Measurements from ENCODE around the gene LSAMP. TPM values are rescaled to one million over a fixed set of nuclear protein-coding genes. Genes with fewer than 3 reads are reported as not detected.

LSAMP gene
- total and polyA plus RNA-seq, 2 of the 13 experiments (the other 11 are each of a cell fraction or from before 2014, with no cell fraction given), result not detected

DNA sequence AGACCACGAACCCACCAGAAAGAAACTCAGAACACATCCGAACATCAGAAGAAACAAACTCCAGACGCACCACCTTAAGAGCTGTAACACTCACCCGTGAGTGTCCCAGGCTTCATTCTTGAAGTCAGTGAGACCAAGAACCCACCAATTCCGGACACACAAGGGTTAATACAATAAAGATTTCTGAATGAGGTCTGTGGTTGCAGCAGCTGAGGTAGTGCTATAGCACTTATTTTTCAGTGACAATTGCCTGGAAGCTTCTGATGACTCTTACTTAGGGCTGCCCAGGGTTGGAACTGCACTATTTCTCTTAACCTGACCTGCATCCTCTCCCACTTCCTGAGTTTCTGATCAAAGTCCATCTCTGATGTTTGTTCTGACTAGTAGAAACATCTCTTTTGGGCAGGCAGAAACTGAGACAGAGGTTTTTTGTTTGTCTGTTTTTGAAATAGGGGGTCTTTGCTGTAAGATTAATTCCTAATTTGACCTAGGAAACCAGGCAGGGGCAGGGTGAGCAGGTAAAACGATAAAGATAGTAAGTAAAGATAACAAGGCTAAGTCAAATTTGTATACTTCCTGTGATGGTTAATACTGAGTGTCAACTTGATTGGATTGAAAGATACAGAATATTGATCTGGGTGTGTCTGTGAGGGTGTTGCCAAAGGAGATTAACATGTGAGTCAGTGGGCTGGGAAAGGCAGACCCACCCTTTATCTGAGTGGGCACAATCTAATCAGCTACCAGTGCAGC, 652.9 kb downstream of the LSAMP start (continued):
- TF ChIP-seq ZNF276 (CRISPR knock-in tag; IDR thresholded peaks at IDR 0.05; ENCODE audit: low read depth) (peak; percentile 98), DMAP1 (CRISPR knock-in tag; IDR thresholded peaks at IDR 0.05) (no peak), ZNF713 (CRISPR knock-in tag; IDR thresholded peaks at IDR 0.05) (no peak), ZNF737 (CRISPR knock-in tag; IDR thresholded peaks at IDR 0.05; ENCODE audit: borderline replicate concordance) (no peak), TFE3 (CRISPR knock-in tag; IDR thresholded peaks at IDR 0.05) (no peak), PAWR (CRISPR knock-in tag; IDR thresholded peaks at IDR 0.05; ENCODE audit: borderline replicate concordance) (no peak), GFI1 (CRISPR knock-in tag; IDR thresholded peaks at IDR 0.05; ENCODE audit: borderline replicate concordance) (peak; percentile 63; the same call in 1 of the 2 replicates), ZNF766 (CRISPR knock-in tag; IDR thresholded peaks at IDR 0.05; ENCODE audit: borderline replicate concordance) (no peak), NFYC (CRISPR knock-in tag; IDR thresholded peaks at IDR 0.05) (no peak), ZNF687 (CRISPR knock-in tag; IDR thresholded peaks at IDR 0.05) (no peak), SKI (IDR thresholded peaks at IDR 0.05; ENCODE audit: partially characterized antibody) (no peak), MEF2D (CRISPR knock-in tag; IDR thresholded peaks at IDR 0.05) (peak; percentile 56), AKAP8 (CRISPR knock-in tag; IDR thresholded peaks at IDR 0.05) (no peak), STAT5B (CRISPR knock-in tag; IDR thresholded peaks at IDR 0.05) (no peak), ZNF605 (CRISPR knock-in tag; IDR thresholded peaks at IDR 0.05) (peak; percentile 37; the same call in 1 of the 2 replicates), ZSCAN25 (CRISPR knock-in tag; IDR thresholded peaks at IDR 0.05) (no peak), GABPA (IDR thresholded peaks at IDR 0.05; ENCODE audit: low read depth, low read length) (no peak), GABPA (CRISPR knock-in tag; IDR thresholded peaks at IDR 0.05; ENCODE audit: low read depth) (peak; percentile 43; the same call in 1 of the 2 replicates), SRY (CRISPR knock-in tag; IDR thresholded peaks at IDR 0.05) (no peak)
- TF ChIP-seq, protein P1, sequence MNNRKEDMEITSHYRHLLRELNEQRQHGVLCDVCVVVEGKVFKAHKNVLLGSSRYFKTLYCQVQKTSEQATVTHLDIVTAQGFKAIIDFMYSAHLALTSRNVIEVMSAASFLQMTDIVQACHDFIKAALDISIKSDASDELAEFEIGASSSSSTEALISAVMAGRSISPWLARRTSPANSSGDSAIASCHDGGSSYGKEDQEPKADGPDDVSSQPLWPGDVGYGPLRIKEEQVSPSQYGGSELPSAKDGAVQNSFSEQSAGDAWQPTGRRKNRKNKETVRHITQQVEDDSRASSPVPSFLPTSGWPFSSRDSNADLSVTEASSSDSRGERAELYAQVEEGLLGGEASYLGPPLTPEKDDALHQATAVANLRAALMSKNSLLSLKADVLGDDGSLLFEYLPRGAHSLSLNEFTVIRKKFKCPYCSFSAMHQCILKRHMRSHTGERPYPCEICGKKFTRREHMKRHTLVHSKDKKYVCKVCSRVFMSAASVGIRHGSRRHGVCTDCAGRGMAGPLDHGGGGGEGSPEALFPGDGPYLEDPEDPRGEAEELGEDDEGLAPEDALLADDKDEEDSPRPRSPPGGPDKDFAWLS (CRISPR knock-in tag; IDR thresholded peaks at IDR 0.05; ENCODE audit: borderline replicate concordance), result no peak

Measured in HepG2 (cell line).